ENCODE measurements around the gene PIGB. TPM values are rescaled to one million over a fixed set of nuclear protein-coding genes. Genes with fewer than 3 reads are reported as not detected.

PIGB gene
- total and polyA plus RNA-seq, 2 of the 13 experiments (the other 11 are each of a cell fraction or from before 2014, with no cell fraction given): 14.5 to 19.1 TPM

GRCh38 chr15:55279746-55280351, 39.2 kb upstream of the PIGB start (continued):
- TF ChIP-seq ZGPAT (CRISPR knock-in tag; IDR thresholded peaks at IDR 0.05) (0 out of 2 replicates have a peak, but pooled peaks have one; percentile 4), TBP (CRISPR knock-in tag; IDR thresholded peaks at IDR 0.05) (no peak), RAD51 (IDR thresholded peaks at IDR 0.05; ENCODE audit: borderline replicate concordance) (no peak), SUZ12 (IDR thresholded peaks at IDR 0.05; ENCODE audit: low read depth, low read length) (no peak), MAFF (IDR thresholded peaks at IDR 0.05; ENCODE audit: low read depth, low read length) (peak; percentile 64), ZNF430 (CRISPR knock-in tag; IDR thresholded peaks at IDR 0.05) (no peak), ZFAT (CRISPR knock-in tag; conservative IDR thresholded peaks at IDR 0.05) (no peak), EZH2 (conservative IDR thresholded peaks at IDR 0.05; ENCODE audit: low read depth, low read length) (no peak), ZNF773 (CRISPR knock-in tag; IDR thresholded peaks at IDR 0.05; ENCODE audit: borderline replicate concordance) (no peak), HIVEP1 (CRISPR knock-in tag; IDR thresholded peaks at IDR 0.05) (no peak), ZNF317 (CRISPR knock-in tag; IDR thresholded peaks at IDR 0.05) (0 out of 2 replicates have a peak, but pooled peaks have one; percentile 72), GRHL1 (CRISPR knock-in tag; conservative IDR thresholded peaks at IDR 0.05) (no peak), EED (CRISPR knock-in tag; IDR thresholded peaks at IDR 0.05) (no peak), ZSCAN5A (CRISPR knock-in tag; IDR thresholded peaks at IDR 0.05; ENCODE audit: borderline replicate concordance) (no peak), FOXJ3 (CRISPR knock-in tag; IDR thresholded peaks at IDR 0.05; ENCODE audit: borderline replicate concordance) (no peak), HNRNPL (IDR thresholded peaks at IDR 0.05; ENCODE audit: low read depth, low read length) (no peak), CREB3 (CRISPR knock-in tag; IDR thresholded peaks at IDR 0.05) (no peak), PPARG (CRISPR knock-in tag; conservative IDR thresholded peaks at IDR 0.05) (no peak), ZBTB38 (CRISPR knock-in tag; IDR thresholded peaks at IDR 0.05) (no peak), ZZZ3 (CRISPR knock-in tag; IDR thresholded peaks at IDR 0.05; ENCODE audit: borderline replicate concordance) (no peak), ZNF644 (CRISPR knock-in tag; IDR thresholded peaks at IDR 0.05; ENCODE audit: low read depth) (0 out of 2 replicates have a peak, but pooled peaks have one; percentile 13), ZNF235 (CRISPR knock-in tag; IDR thresholded peaks at IDR 0.05; ENCODE audit: borderline replicate concordance) (no peak), ZNF292 (CRISPR knock-in tag; IDR thresholded peaks at IDR 0.05; ENCODE audit: borderline replicate concordance, low read depth) (no peak), AKAP8 (CRISPR knock-in tag; IDR thresholded peaks at IDR 0.05) (no peak), NFE2L2 (IDR thresholded peaks at IDR 0.05; ENCODE audit: low read length) (0 out of 2 replicates have a peak, but pooled peaks have one; percentile 7), STAG1 (CRISPR knock-in tag; IDR thresholded peaks at IDR 0.05) (no peak), ZNF703 (CRISPR knock-in tag; IDR thresholded peaks at IDR 0.05; ENCODE audit: borderline replicate concordance) (no peak), ZNF432 (CRISPR knock-in tag; IDR thresholded peaks at IDR 0.05; ENCODE audit: borderline replicate concordance) (no peak)

All from HepG2 (cell line).